C4-2B (cell line): ENCODE results near the gene KL.
A peak's percentile ranks its signal among the peaks of the same experiment; 100 is the strongest.

Source experiments
- H3K27ac ChIP-seq: fragments of 450-650 bp; 2 replicates; pipeline ENCODE4 v1.5.1; 2017
- ZFX ChIP-seq: fragments of 450-650 bp; IDR thresholded peaks from 2 replicates; pipeline ENCODE4 v1.6.1; 2017
- TF ChIP-seq, protein P1 (sequence below): fragments of 450-650 bp; conservative IDR thresholded peaks from 2 replicates; pipeline ENCODE4 v1.5.1; 2017; ENCODE audit warnings: mild to moderate bottlenecking

Gene KL

DNA sequence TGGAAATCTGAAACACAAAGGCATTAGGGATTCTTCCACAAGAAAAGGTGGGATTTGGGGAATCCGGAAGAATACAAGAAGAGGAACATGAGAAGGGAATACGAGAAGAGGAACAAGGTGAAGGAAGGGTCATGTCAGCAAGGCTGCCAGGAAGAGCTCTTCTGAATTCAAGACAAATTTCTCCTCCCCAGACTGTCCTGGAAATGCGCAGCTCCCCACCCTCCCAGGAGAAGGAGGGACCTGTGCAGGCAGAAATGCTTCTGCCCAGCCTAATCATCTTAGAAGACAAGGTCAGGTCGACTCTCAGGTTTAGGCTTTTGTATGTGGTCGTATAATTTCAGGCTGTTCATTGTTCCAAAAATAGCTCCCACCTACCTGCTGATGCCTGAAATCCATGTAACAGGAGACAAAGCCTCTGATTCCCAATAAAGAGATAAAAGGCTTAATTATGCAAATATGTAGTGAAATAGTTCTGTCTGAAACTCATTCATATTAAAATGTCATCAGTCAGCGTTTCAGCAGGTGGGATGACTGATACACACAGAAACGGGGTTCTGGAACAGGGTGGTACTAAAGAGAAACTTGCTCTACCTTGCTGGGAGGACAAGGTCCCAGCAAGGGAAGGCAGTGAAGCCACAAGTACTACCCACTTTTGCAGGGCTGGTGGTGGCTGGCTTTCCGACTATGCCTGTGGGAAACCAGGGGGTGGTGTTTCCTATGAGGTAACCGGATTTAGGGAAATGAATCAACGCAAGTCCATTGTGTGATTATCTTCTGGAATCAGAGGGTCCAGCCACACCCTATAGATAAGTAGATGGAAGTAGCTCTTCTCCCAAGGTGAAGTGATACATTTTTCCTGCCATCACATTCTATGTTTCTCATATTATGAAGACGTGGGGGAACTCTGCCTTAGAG is 76.1 kb downstream of the KL start:
- peak overlapping the region; percentile 65; the same call in 1 of the 2 replicates for H3K27ac ChIP-seq
- no peak for TF ChIP-seq ZFX
- TF ChIP-seq, protein P1, sequence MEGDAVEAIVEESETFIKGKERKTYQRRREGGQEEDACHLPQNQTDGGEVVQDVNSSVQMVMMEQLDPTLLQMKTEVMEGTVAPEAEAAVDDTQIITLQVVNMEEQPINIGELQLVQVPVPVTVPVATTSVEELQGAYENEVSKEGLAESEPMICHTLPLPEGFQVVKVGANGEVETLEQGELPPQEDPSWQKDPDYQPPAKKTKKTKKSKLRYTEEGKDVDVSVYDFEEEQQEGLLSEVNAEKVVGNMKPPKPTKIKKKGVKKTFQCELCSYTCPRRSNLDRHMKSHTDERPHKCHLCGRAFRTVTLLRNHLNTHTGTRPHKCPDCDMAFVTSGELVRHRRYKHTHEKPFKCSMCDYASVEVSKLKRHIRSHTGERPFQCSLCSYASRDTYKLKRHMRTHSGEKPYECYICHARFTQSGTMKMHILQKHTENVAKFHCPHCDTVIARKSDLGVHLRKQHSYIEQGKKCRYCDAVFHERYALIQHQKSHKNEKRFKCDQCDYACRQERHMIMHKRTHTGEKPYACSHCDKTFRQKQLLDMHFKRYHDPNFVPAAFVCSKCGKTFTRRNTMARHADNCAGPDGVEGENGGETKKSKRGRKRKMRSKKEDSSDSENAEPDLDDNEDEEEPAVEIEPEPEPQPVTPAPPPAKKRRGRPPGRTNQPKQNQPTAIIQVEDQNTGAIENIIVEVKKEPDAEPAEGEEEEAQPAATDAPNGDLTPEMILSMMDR, result no peak

DNA sequence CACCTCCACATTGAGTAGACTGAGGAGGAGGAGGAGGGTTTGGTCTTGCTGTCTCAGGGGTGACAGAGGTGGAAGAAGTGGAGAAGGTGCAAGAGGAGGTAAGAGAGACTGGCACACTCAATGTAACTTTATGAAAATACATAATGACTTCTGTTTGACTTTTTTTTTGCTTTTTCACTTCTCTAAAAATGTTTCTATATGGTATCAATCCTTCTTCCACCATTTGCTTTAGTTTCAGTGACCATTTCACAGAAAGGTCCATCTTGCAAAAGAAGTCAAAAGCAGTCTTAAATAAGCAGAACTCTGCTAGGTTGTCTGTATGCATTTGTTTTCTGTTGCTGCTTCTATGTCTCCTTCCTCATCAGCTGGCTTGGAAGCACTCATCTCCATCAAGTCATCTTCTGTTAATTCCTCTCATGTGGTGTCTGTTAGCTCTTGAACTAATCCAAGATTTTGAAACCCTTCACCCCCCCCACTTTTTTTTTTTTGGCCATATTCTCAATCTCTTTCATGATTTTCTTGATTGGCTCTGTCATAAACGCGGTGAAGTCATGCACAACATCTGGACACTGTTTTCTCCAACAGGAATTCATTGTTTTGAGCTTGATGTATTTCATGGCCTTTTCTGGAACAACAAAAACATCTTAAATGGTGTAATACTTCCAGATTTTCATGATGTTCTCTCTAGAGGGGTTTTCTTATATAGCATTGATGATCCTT is 80.8 kb downstream of the KL start:
- no peak for TF ChIP-seq ZFX
- H3K27ac ChIP-seq, result no peak overlapping the region

DNA sequence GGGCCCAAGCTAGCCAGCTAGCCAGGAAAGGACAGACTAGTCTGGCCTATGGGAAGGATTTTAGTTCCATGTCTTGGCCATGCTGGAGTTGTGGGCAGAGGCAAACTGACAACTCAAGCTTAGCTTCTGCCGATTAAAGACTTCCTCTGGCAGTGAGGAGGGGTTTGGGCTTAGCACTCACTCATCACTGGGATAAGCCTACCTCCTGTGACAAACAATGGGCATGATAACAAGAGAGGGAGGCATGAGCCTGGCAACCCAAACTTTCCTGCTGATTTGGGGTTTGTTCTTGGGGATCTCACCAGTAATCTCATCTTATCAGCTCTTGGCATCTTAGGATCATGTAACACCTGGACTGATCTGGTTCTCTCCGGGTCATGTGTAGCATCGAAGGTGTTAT is 83.6 kb downstream of the KL start:
- H3K27ac ChIP-seq, result no peak overlapping the region
- no peak for TF ChIP-seq ZFX
- TF ChIP-seq, protein P1, result no peak

DNA sequence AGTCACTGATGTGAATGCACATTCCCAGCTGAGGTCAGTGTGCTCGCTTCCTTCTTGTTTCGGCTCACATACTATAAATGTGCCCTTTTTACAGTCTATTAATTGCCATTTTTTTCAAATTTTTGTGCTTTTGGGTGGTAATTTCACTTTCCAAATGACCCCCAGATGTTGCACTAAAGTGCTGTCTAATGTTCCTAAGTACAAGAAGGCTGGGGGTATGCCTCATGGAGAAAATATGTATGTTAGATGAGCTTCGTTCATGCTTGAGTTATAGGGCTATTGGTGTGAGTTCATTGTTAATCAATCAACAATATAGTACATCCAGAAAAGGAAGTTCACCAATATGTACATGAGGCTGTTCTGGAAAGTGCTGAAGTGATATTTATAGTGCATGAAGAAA is 84.7 kb downstream of the KL start:
- TF ChIP-seq, protein P1, result no peak
- no peak for TF ChIP-seq ZFX
- H3K27ac ChIP-seq, result no peak overlapping the region

DNA sequence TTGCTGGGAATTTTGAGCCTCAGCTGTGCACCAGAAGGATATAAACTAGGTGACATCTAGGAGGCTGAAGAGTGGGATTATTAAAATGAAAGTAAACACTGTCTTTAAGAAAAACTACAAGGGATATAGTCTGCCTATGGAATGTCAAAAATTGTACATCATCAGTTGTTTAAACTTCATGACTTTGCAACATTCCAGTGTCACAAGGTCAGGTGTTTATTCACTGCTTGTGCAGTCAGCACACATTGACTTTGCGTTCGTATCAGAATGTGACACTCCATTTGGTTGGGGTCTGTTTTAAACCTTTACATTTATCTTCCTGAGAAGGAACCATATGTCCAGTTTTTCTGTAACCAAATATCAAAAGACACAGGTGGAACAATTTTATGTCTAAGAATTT is 85.6 kb downstream of the KL start:
- no peak overlapping the region for H3K27ac ChIP-seq
- TF ChIP-seq ZFX, result no peak
- TF ChIP-seq, protein P1, result no peak

DNA sequence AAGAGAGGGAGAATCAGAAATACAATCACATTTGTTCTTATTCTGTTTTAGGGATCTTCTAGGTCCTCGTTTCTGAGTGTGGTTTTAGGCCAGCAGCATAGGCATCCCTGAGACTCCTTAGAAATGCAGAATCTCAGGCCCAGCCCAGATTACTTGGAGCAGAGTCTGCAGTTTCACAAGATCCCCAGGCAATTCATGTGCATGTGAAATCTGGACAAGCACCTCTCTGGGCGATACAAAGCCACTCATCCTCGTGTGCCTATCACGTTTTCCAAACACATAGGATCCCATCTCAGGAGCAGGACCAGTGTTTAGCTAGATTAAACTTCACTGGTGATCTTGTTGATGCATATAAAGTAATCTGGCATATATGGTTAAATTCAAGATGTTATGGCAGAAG is 87.2 kb downstream of the KL start:
- no peak for TF ChIP-seq ZFX
- TF ChIP-seq, protein P1, result no peak
- no peak overlapping the region for H3K27ac ChIP-seq

DNA sequence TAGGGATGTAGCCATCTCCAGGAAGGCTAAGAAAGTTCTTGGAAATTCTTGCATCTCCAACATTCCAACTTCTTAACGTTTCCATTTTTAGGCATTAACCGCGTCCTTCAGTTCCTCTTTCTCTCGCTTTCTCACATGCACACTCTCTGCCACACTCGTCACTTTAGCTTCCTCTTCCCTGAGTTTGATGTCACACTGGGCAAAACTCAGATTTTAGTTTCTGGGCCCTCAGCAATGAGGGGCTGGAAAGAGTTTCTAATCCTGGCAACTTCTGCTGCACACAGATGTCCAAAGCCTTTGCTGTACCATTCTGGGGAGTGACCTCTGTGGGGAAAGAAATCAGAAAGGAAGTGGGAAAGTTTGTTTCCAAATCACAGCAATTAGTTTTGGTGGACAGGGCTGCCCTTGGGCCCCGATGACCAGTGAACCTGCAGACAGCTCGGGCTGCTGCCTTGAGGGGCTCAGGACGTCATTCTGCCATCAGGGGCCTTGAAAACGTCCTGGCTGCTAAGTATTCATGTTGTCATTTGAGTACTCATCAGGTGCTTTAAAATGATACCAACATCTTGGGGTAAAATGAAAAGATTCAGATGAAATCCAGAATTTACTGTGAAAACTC is 89.3 kb downstream of the KL start:
- no peak overlapping the region for H3K27ac ChIP-seq
- TF ChIP-seq, protein P1, result no peak
- TF ChIP-seq ZFX, result no peak
